ENCODE results near the gene BEND6.
"Not testable (repeated sequence)": the region's sequence is repeated elsewhere in the genome, so short reads cannot be mapped to it uniquely, and the experiment has no call there.

The BEND6 gene

GRCh38 chr6:56986611-56987010 lies 31.7 kb downstream of the BEND6 start:
- DNase-seq: no peak

- DNase-seq: no peak
Measured at GRCh38 chr6:56988145-56988544, 33.2 kb downstream of the BEND6 start.

GRCh38 chr6:56992036-56992435 lies 37.1 kb downstream of the BEND6 start:
- no peak for DNase-seq

- no peak for DNase-seq
Measured at GRCh38 chr6:56992703-56993102, 37.8 kb downstream of the BEND6 start.

DNA sequence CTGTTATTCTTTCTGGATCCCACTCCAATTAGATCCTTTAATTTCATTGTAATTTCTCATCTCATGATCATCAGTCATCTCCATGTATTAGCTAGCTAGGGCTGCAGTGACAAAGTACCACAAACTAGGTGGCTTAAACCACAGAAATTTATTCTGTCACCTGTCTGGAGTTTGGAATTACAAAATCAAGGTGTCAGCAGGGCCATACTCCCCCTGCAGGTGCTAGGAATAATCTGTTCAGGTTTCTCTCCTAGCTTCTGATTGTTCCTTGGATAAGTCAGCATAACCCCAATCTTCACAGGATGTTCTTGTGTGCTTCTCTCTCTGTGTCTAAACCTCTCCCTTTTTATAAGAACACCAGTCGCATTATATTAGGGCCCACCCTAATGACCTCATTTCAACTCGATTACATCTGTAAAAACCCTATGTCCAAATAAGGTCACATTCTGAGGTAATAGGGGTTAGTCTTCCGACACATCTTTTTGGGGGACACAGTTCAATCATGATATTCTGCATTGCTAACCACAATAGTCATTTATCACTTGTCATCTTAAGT lies 40.5 kb downstream of the BEND6 start:
- no peak for DNase-seq

GRCh38 chr6:56996401-56996800 lies 41.5 kb downstream of the BEND6 start:
- no peak for DNase-seq

GRCh38 chr6:56999049-56999448 lies 44.1 kb downstream of the BEND6 start:
- DNase-seq: no peak

- DNase-seq: not testable (repeated sequence)
Measured at GRCh38 chr6:56999748-57000147, 44.8 kb downstream of the BEND6 start.

DNA sequence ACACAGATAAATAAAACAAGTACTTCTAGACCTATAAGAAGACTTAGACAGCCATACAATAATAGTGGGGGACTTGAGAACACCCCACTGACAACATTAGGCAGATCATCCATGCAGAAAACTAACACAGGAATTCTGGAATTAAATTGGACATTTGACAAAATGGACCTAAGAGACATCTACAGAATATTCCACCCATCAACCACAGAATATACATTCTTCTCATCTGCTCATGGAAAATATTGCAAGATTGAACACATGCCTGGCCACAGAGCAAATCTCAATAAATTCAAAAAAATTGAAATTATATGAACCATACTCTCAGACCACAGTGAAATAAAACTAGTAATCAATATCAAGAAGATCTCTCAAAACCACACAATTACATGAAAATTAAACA lies 47.3 kb downstream of the BEND6 start:
- no peak for DNase-seq

- DNase-seq: no peak
Measured at GRCh38 chr6:57004292-57004691, 49.4 kb downstream of the BEND6 start.

- no peak for DNase-seq
Measured at GRCh38 chr6:57006101-57006500, 51.2 kb downstream of the BEND6 start.

- DNase-seq: not testable (repeated sequence)
Measured at GRCh38 chr6:57008069-57008468, 53.2 kb downstream of the BEND6 start.

- DNase-seq: no peak
Measured at GRCh38 chr6:57013521-57013926, 58.6 kb downstream of the BEND6 start.

DNA sequence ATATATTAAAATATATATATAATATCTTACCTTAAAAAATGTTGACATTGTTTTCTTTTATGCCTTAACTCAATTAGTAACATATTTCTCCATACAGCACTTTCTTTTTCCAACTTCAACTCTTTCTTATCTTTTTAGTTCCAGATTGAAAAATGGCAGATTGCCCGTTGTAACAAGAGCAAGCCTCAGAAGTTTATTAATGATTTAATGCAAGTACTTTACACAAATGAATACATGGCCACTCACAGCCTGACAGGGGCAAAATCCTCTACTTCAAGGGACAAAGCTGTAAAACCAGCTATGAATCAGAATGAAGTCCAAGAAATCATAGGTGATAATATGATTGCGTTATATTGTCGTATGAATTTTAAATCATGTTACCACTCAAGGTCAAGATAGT lies 62.2 kb downstream of the BEND6 start:
- no peak for DNase-seq

DNA sequence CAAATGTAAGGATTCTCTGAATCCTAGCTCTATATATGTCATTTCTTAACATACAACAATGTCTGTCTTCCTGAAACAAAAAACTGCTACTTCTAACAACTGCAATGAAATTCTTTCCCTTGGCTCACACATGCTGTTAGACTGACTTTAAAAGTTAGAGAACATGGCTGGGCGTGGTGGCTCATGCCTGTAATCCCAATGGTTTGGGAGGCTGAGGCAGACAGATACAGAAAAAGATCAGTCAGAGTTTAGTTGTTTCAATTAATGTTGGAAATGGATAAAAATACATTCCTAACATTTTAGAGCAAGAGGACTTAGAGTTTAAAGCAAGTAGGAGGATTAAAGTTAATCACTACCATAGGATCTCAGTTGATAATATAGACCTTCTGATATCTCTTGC lies 62.9 kb downstream of the BEND6 start:
- DNase-seq: no peak

DNA sequence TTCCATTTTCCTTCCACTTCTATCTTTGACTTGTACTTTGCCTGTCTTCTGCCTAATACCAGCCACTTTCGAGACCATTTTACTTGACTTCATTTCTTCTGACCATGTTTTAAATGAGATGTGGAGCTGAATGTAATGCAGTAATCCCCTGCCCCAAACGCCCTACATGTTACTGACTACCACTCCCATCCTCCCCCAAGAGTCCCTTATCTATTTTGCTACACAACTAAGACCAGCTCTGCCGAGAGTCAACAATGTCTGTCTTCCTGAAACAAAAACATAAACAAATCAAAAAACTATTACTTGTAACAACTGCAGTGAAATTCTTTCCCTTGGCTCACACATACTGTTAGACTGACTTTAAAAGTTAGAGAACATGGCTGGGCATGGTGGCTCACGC lies 64.5 kb downstream of the BEND6 start:
- DNase-seq: no peak

DNA sequence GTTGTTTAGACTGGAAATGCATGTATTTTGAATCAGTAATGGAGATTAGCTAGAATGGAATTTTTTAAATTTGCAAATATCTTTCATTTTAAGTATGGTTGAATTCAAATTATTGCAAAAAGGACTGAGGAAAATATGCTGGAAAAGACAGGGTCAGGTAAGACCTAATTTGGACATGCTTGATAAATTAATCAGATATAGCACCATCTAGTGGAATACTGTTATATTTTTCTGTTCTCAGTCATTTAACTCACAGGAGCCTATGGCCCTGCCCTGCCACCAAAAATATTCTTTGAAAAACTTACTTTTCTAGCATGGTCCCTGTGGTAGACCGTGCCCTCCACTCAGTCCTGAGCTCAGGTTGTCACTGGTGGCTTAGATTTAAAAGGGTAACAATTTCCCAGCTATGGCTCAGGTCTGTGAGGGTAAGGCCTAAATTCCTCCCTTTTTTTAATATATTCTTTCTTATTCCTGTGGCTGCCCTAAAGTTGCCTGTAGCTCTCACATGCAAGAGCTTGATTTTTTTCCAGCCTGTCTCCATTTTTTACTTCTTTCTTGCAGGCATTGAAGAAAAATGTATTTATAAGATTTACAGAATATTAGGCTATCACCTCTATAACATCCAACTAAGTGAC lies 66.3 kb downstream of the BEND6 start:
- DNase-seq: no peak

DNA sequence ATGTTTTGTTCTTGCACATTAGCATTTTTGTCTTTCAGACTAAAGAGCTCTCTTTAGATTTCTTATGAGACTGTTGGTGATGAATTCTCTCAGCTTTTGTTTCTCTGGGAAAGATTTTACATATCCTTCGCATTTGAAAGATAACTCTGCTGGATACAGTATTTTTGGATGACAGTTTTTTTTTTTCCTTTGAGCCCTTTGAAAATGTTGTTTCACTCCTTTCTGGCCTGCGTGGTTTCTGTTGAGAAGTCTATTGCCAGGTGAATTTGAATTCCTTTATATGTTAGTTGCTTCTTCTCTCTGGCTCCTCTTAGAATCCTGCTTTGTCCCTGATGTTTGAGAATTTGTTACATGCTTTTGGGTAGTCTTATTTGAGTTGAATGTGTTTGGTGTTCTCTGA lies 69.4 kb downstream of the BEND6 start:
- DNase-seq: no peak

DNA sequence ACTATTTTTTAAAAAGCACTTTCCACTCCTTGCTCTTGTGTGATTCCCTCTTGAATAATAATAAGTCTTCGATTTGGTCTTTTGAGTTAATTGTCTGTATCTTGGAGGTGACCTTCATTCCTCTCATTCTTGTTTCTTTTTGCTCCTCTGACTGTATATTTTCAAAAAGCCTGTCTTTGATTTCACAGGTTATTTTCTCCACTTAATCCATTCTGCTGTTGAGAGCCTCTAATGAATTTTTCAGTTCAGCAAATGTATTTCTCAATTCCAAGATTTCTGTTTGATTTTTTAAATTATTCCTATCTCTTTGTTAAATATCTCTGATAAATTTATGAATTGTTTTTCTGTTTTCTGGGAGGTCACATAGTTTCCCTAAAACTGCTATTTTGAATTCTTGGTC lies 69.9 kb downstream of the BEND6 start:
- DNase-seq: no peak

- no peak for DNase-seq
Measured at GRCh38 chr6:57026001-57026400, 71.1 kb downstream of the BEND6 start.

DNA sequence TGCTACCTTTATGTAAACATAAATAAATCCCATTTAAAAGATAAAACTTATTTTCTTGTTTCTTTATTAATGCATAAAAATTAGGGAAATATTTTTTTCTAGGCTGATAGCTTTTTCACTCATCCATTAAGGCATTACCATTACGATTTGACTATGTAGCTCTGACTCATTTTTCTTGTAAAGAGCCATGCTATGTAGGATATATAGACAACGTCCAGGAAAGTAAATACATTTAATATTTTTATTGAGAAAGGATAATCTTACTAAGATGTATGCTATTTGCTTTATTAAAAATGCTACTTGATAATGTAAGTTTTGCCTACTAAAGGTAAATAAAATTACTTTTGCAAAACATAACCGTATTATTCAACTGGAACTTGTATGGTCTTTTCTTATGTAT lies 72.4 kb downstream of the BEND6 start:
- no peak for DNase-seq

DNA sequence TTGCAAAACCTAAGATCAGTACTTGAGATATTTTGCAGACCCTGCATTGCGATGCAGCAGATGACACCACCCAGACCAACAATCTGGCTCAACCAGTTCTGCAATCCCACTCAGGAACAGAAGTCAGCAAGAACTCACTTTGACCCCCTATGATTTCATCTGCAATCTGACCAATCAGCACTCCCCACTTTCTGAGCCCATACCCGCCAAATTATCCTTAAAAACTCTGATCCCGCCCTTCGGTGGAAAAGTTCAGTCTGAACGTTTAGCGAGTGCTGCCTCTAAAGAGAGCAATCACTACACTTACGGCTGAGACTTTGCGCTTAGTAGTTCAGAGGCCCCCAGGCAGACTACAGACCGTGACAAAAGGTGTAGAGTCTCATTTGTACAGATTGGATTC lies 74.3 kb downstream of the BEND6 start:
- DNase-seq: no peak

- no peak for DNase-seq
Measured at GRCh38 chr6:57033228-57033627, 78.3 kb downstream of the BEND6 start.

DNA sequence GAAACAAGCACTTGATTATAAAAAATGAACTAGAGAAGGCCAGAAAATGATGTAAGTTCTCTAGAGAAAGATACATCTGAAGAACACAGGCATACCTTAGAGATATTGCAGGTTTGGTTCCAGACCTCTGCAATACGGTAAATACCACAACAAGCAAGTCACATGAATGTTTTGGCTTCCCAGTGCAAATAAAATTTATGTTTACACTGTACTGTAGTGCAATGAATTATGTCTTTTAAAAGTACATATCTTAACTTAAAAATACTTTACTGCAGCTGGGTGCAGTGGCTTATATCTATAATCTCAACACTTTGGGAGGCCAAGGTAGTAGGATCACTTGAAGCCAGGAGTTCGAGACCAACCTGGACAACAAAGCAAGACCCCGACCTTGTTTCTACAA lies 80.6 kb downstream of the BEND6 start:
- DNase-seq: no peak

- no peak for DNase-seq
Measured at GRCh38 chr6:57038906-57039305, 84.0 kb downstream of the BEND6 start.

Measured in left hindlimb (tissue), 1 donor.